Esophagus squamous epithelium (tissue), 4 donors: ENCODE data around the gene DDOST.

ENCODE experiments used
- CTCF ChIP-seq, 6 experiments: fragments of 450-650 bp in 4 of 6; fragments of 200-600 bp in 2 of 6; sonication (generic) in 2 of 6; IDR thresholded peaks; one replicate each; pipeline ENCODE4 v1.5.1; 2016 to 2019; ENCODE audit warnings: antibody characterized with exemption in 6 of 6, mild to moderate bottlenecking in 4 of 6, moderate library complexity in 4 of 6
- POLR2A ChIP-seq, 4 donors: fragments of 450-650 bp; IDR thresholded peaks; one replicate each; pipeline ENCODE4 v1.6.1; 2017; ENCODE audit warnings: antibody characterized with exemption in 4 of 4, mild to moderate bottlenecking in 4 of 4, moderate library complexity in 3 of 4

GRCh38 chr1:20685741-20686140, 24.6 kb upstream of the DDOST start:
- TF ChIP-seq CTCF (IDR thresholded peaks at IDR 0.05) = no peak
- TF ChIP-seq POLR2A (IDR thresholded peaks at IDR 0.05) = no peak
